Calu3 (cell line): Measurements from ENCODE around the gene ARID1B. TPM values are rescaled to one million over a fixed set of nuclear protein-coding genes. Genes with fewer than 3 reads are reported as not detected.

Experiments
- BruUV-seq: library from RNA; stranded (reverse); fragments of 400-500 nt; replicated peaks from 2 replicates; lab custom pipeline; 2021; lab: Mats Ljungman, UMichigan
- CTCF ChIA-PET: fragments of 300-600 bp; sonication (Branson Sonifier 250); formaldehyde crosslinking; loops from one replicate; lab custom pipeline; 2022; ENCODE audit warnings: antibody characterized with exemption; lab: Charles Lee
- DNase-seq: peaks from one replicate; pipeline ENCODE4 v3.0.0; 2022
- H3K27ac Mint-ChIP-seq: one replicate; pipeline ENCODE4 v1.8.0; 2022; ENCODE audit warnings: mixed read lengths; ENCODE audit not compliant: unreplicated experiment
- H3K27me3 Mint-ChIP-seq: one replicate; pipeline ENCODE4 v1.8.0; 2022; ENCODE audit warnings: mixed read lengths; ENCODE audit not compliant: unreplicated experiment
- H3K36me3 Mint-ChIP-seq: one replicate; pipeline ENCODE4 v1.8.0; 2022; ENCODE audit warnings: mild to moderate bottlenecking, moderate library complexity, mixed read lengths; ENCODE audit not compliant: insufficient read depth, unreplicated experiment
- H3K4me1 Mint-ChIP-seq: one replicate; pipeline ENCODE4 v1.8.0; 2022; ENCODE audit warnings: mild to moderate bottlenecking, low read depth, mixed read lengths; ENCODE audit not compliant: unreplicated experiment
- H3K4me3 Mint-ChIP-seq: one replicate; pipeline ENCODE4 v1.8.0; 2022; ENCODE audit warnings: mild to moderate bottlenecking, low read depth, moderate library complexity, mixed read lengths; ENCODE audit not compliant: unreplicated experiment
- H3K9me3 Mint-ChIP-seq: one replicate; pipeline ENCODE4 v1.8.0; 2022; ENCODE audit warnings: low read depth, mixed read lengths; ENCODE audit not compliant: unreplicated experiment
- intact Hi-C: fragments of 100-400 bp; cut with micrococcal nuclease; formaldehyde crosslinking; loops from one replicate; pipeline ENCODE4 v1.10.0; 2022; ENCODE audit not compliant: unreplicated experiment
- total RNA-seq: library from RNA; stranded (reverse); gene quantifications from 2 replicates; pipeline ENCODE4 v1.2.3, GENCODE V29; 2022
- TF ChIP-seq, protein P1 (sequence below): fragments of 200-600 bp; IDR thresholded peaks from one replicate; pipeline ENCODE4 v1.8.0; 2022; ENCODE audit warnings: antibody characterized with exemption; ENCODE audit not compliant: unreplicated experiment

The ARID1B gene
- total RNA-seq, 1 experiment from 2014 or later = 53.5 TPM

DNA sequence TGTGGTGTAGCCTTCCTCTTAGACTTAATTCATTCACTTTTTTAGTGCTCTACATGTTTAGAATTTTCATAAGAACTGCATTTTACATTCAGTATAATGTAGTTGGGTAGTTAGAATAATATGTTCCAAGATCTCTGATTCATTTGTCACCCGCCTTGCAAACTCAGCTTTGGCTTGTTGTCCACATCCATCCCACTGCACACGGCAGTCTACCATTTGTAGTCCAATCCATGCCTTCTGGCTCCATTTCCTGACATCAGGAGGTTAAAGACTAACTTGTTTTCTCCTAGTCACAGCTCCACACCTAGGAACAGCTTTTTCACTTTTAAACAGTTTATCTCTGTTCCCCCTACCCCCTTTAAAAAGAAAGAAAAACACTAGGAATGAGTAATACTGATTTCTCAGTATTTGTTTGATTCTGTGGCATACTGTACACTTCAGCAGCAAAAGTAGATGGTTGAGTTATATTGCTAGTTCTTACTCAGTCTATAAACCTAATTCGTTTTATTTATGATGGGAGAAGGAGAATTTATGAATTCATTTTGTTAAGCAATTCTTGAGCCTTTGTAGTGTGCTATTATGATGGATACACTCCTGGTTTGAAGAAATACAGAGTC is 180.9 kb downstream of the ARID1B start:
- Mint-ChIP-seq H3K27ac (no peak overlapping the region), H3K9me3 (no peaks in the 10 kb centered on the region), H3K4me3 (no peak overlapping the region), H3K4me1 (peaks cover 7% of the 10 kb centered on the region), H3K27me3 (no peaks in the 10 kb centered on the region), H3K36me3 (peaks cover 5% of the 10 kb centered on the region)
- intact Hi-C loops = no loop called here
- CTCF ChIA-PET = no interaction called here
- DNase-seq = no peak
- BruUV-seq = no TSS peak
- TF ChIP-seq, protein P1, sequence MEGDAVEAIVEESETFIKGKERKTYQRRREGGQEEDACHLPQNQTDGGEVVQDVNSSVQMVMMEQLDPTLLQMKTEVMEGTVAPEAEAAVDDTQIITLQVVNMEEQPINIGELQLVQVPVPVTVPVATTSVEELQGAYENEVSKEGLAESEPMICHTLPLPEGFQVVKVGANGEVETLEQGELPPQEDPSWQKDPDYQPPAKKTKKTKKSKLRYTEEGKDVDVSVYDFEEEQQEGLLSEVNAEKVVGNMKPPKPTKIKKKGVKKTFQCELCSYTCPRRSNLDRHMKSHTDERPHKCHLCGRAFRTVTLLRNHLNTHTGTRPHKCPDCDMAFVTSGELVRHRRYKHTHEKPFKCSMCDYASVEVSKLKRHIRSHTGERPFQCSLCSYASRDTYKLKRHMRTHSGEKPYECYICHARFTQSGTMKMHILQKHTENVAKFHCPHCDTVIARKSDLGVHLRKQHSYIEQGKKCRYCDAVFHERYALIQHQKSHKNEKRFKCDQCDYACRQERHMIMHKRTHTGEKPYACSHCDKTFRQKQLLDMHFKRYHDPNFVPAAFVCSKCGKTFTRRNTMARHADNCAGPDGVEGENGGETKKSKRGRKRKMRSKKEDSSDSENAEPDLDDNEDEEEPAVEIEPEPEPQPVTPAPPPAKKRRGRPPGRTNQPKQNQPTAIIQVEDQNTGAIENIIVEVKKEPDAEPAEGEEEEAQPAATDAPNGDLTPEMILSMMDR = no peak

DNA sequence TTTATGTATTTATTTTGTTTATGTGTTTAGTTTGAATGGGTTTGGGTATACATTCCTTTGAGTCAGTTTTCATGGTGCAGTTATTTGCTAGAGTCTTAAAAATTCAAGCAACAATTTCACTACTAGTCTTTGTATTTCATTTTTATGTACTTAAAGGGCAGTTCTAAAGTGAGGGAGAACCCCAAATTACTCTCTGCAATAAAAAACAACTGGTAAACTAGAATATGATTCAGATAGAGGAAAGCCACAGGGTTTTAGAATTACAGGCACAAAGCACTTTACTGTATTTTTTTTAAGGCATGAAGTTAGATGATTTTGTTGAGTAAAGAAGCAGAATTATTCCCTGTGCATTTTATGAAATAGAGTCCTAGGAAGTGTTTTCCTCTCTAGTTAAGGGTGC is 183.3 kb downstream of the ARID1B start:
- Mint-ChIP-seq H3K27ac (no peak overlapping the region), H3K9me3 (no peaks in the 10 kb centered on the region)

DNA sequence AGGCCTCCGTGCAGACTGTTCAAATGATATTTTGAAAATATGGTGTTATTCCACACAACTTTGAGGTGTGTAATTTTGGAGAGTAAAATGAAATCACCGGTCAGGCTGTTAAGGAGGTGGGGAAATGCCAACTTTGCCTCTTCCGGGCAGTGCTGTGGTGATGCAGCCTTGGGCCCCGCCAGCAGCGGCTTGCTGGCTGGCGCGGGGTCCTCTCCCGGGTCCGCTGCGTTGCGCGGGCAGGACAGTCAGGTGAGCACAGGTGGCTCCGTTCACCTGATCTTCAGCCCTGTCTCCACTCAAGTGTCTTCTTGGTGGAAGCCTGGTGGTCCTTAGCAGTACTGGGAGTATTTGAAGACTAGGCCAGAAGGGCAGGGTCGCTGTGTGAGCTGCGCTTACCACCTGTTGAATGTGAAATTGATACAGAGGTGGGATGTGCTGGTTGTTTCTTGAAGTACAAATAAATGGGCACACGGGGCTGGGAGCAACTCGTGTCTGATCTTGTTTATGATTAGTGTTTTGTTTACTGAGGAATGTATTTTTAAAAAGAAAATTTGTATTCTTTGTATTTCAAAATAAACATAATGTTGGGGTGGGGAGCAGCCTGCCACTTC is 184.2 kb downstream of the ARID1B start:
- TF ChIP-seq, protein P1 = no peak
- no peak overlapping the region for H3K27ac Mint-ChIP-seq
- CTCF ChIA-PET = no interaction called here
- intact Hi-C loops = no loop called here
- no peak for DNase-seq
- H3K9me3 Mint-ChIP-seq = no peaks in the 10 kb centered on the region
- H3K4me3 Mint-ChIP-seq = no peak overlapping the region
- H3K27me3 Mint-ChIP-seq = no peaks in the 10 kb centered on the region
- no TSS peak for BruUV-seq
- H3K36me3 Mint-ChIP-seq = no peaks in the 10 kb centered on the region
- H3K4me1 Mint-ChIP-seq = no peaks in the 10 kb centered on the region

More for the DNA sequence above, 183.3 kb downstream of the ARID1B start:
- intact Hi-C loops = no loop called here
- CTCF ChIA-PET = no interaction called here
- no peak for DNase-seq
- Mint-ChIP-seq H3K27me3 (no peaks in the 10 kb centered on the region), H3K4me1 (no peaks in the 10 kb centered on the region), H3K4me3 (no peak overlapping the region), H3K36me3 (no peaks in the 10 kb centered on the region)
- TF ChIP-seq, protein P1 = no peak
- no TSS peak for BruUV-seq

DNA sequence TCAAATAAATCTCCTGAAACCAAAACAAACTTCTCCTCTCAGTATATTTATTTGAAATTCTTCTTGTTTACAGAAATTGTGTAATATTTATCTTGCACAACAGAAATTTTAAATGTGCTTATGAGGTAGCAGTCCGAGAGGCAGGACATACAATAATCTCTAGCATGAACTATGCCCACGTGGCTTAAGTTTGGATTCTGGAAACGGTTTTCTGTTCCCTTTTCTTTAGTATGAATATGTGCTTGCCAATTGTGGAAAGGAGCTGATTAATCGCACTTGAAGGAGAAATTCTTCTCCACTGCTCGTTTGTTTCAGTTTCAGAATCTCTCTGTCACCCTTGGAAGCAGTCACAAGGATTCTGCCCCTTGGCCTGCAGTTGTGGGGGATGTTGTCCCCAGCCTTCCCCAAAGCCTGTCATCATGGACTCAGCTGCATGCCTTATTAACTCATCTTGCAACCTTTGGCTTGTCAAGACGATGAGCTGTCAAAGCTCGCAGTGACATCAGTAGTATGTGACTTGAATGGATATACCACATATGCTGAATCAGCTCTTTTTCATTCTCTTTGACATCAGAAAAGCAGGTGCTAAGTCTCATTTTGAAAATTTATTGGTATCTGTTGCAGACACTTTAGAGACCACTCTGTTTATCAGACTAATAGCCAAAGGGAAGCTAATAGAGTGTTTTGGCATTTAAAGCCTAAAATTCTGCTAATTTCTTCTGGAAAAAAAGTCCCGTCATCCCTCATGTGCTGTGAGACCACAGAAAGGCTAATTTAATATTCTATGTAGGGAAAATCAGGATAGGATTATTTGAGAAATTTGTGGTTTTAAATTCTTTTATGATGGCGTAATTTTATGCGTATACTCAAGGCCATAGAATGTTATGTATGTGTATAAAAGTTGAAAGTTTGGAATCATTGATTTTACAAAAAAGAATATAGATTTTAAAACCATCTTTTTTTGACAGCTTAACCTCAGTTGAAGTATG is 186.8 kb downstream of the ARID1B start:
- CTCF ChIA-PET = no interaction called here
- Mint-ChIP-seq H3K4me3 (no peak overlapping the region), H3K4me1 (no peaks in the 10 kb centered on the region)

More for the DNA sequence above, 186.8 kb downstream of the ARID1B start:
- Mint-ChIP-seq H3K27me3 (no peaks in the 10 kb centered on the region), H3K9me3 (no peaks in the 10 kb centered on the region), H3K27ac (no peak overlapping the region), H3K36me3 (no peaks in the 10 kb centered on the region)
- intact Hi-C loops = no loop called here
- DNase-seq = no peak
- TF ChIP-seq, protein P1 = no peak
- no TSS peak for BruUV-seq
